ENCODE data around the gene LYRM2.

Gene LYRM2

GRCh38 chr6:89602166-89602565 is 36.4 kb downstream of the LYRM2 start:
- Histone ChIP-seq H3K36me3 (replicated peaks; ENCODE audit: insufficient read depth, low read length) (no peaks in the 10 kb centered on the region), H3K27ac (ENCODE audit: low read length) (no peak overlapping the region), H3K79me2 (ENCODE audit: low read length) (no peaks in the 10 kb centered on the region), H3K4me1 (ENCODE audit: low read length) (peaks cover 13% of the 10 kb centered on the region), H3K9ac (ENCODE audit: low read length) (no peak overlapping the region), H3K27me3 (replicated peaks; ENCODE audit: insufficient read depth, low read length) (no peaks in the 10 kb centered on the region), H3K4me3 (ENCODE audit: low read length) (no peak overlapping the region), H4K20me1 (ENCODE audit: insufficient read depth, low read length) (no peaks in the 10 kb centered on the region), H3K4me2 (ENCODE audit: low read depth, low read length) (no peak overlapping the region), H3K9me2 (replicated peaks; ENCODE audit: insufficient read depth, low read length) (no peaks in the 10 kb centered on the region), H3K9me3 (replicated peaks; ENCODE audit: insufficient read depth, low read length) (no peaks in the 10 kb centered on the region), H2AFZ (ENCODE audit: low read length) (no peak overlapping the region), H3F3A (ENCODE audit: insufficient read depth, low read length) (peaks cover 7% of the 10 kb centered on the region; the same call in 1 of the 2 replicates)
- TF ChIP-seq EZH2 (optimal IDR thresholded peaks at IDR 0.05; ENCODE audit: low read depth, low read length) (no peak), CTCF (IDR thresholded peaks at IDR 0.05; ENCODE audit: low read length) (no peak), EZH2phosphoT487 (IDR thresholded peaks at IDR 0.05; ENCODE audit: low read length) (no peak)
- no peak for DNase-seq

GRCh38 chr6:89599727-89600126 is 38.8 kb downstream of the LYRM2 start:
- Histone ChIP-seq H3K4me1 (ENCODE audit: low read length) (peaks cover 30% of the 10 kb centered on the region), H3K79me2 (ENCODE audit: low read length) (no peaks in the 10 kb centered on the region), H2AFZ (ENCODE audit: low read length) (no peak overlapping the region), H3F3A (ENCODE audit: insufficient read depth, low read length) (peaks cover 8% of the 10 kb centered on the region; the same call in 1 of the 2 replicates), H3K4me2 (ENCODE audit: low read depth, low read length) (no peak overlapping the region), H3K27ac (ENCODE audit: low read length) (no peak overlapping the region), H3K27me3 (replicated peaks; ENCODE audit: insufficient read depth, low read length) (no peaks in the 10 kb centered on the region), H3K9me3 (replicated peaks; ENCODE audit: insufficient read depth, low read length) (no peaks in the 10 kb centered on the region), H3K9me2 (replicated peaks; ENCODE audit: insufficient read depth, low read length) (no peaks in the 10 kb centered on the region), H3K36me3 (replicated peaks; ENCODE audit: insufficient read depth, low read length) (no peaks in the 10 kb centered on the region), H3K4me3 (ENCODE audit: low read length) (no peak overlapping the region), H3K9ac (ENCODE audit: low read length) (no peak overlapping the region), H4K20me1 (ENCODE audit: insufficient read depth, low read length) (no peaks in the 10 kb centered on the region)
- no peak for DNase-seq
- TF ChIP-seq EZH2 (optimal IDR thresholded peaks at IDR 0.05; ENCODE audit: low read depth, low read length): no peak
- TF ChIP-seq EZH2phosphoT487 (IDR thresholded peaks at IDR 0.05; ENCODE audit: low read length): no peak
- TF ChIP-seq CTCF (IDR thresholded peaks at IDR 0.05; ENCODE audit: low read length): no peak

GRCh38 chr6:89597988-89598387 is 40.6 kb downstream of the LYRM2 start:
- no peaks in the 10 kb centered on the region for H4K20me1 ChIP-seq (ENCODE audit: insufficient read depth, low read length)
- no peaks in the 10 kb centered on the region for H3K36me3 ChIP-seq (replicated peaks; ENCODE audit: insufficient read depth, low read length)
- H2AFZ ChIP-seq (ENCODE audit: low read length): no peak overlapping the region
- H3F3A ChIP-seq (ENCODE audit: insufficient read depth, low read length): peaks cover 8% of the 10 kb centered on the region; the same call in 1 of the 2 replicates
- H3K9me3 ChIP-seq (replicated peaks; ENCODE audit: insufficient read depth, low read length): no peaks in the 10 kb centered on the region
- no peaks in the 10 kb centered on the region for H3K9me2 ChIP-seq (replicated peaks; ENCODE audit: insufficient read depth, low read length)
- TF ChIP-seq EZH2phosphoT487 (IDR thresholded peaks at IDR 0.05; ENCODE audit: low read length) (no peak), CTCF (IDR thresholded peaks at IDR 0.05; ENCODE audit: low read length) (peak; percentile 34)
- H3K4me1 ChIP-seq (ENCODE audit: low read length): peaks cover 30% of the 10 kb centered on the region
- 0 out of 2 replicates have a peak overlapping the region, but pooled peaks have one; percentile 12 for H3K4me2 ChIP-seq (ENCODE audit: low read depth, low read length)
- H3K27ac ChIP-seq (ENCODE audit: low read length): peak overlapping the region; percentile 14; the same call in 1 of the 2 replicates
- H3K79me2 ChIP-seq (ENCODE audit: low read length): no peaks in the 10 kb centered on the region
- DNase-seq: no peak
- no peak overlapping the region for H3K9ac ChIP-seq (ENCODE audit: low read length)
- H3K4me3 ChIP-seq (ENCODE audit: low read length): no peak overlapping the region
- H3K27me3 ChIP-seq (replicated peaks; ENCODE audit: insufficient read depth, low read length): no peaks in the 10 kb centered on the region

Data from MM.1S (cell line).